ENCODE data around the gene MYO7B.

DNA sequence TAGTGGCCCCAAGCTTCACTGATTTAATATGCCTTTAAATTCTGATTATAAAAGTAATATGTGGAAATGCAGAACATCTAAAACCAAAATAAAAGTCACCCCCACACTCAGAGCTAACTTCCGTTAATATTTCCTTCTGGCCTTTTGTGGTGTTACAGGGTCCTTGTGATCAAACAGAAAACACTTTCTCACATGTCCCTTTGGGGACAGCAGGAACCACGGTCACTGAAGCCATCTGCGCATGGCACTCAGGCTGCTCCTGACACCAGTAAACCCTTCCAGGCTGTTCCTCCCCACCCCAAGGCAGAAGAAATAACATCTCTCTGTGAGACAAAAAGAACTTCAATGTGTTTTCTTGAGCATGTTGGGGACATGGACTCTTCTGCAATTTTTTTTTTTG is 85.4 kb downstream of the MYO7B start:
- TF ChIP-seq, protein P1, sequence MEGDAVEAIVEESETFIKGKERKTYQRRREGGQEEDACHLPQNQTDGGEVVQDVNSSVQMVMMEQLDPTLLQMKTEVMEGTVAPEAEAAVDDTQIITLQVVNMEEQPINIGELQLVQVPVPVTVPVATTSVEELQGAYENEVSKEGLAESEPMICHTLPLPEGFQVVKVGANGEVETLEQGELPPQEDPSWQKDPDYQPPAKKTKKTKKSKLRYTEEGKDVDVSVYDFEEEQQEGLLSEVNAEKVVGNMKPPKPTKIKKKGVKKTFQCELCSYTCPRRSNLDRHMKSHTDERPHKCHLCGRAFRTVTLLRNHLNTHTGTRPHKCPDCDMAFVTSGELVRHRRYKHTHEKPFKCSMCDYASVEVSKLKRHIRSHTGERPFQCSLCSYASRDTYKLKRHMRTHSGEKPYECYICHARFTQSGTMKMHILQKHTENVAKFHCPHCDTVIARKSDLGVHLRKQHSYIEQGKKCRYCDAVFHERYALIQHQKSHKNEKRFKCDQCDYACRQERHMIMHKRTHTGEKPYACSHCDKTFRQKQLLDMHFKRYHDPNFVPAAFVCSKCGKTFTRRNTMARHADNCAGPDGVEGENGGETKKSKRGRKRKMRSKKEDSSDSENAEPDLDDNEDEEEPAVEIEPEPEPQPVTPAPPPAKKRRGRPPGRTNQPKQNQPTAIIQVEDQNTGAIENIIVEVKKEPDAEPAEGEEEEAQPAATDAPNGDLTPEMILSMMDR (IDR thresholded peaks at IDR 0.05), result no peak
- TF ChIP-seq POLR2AphosphoS5 (IDR thresholded peaks at IDR 0.05), result no peak
- TF ChIP-seq POLR2A (IDR thresholded peaks at IDR 0.05), result no peak

Measured in stomach (tissue), 4 donors.